Measurements from ENCODE around the gene RAD51.

Gene RAD51

GRCh38 chr15:40743921-40744814 lies 49.2 kb downstream of the RAD51 start:
- no peak overlapping the region for H3K4me3 ChIP-seq (ENCODE audit: low read depth, low read length)
- no peak for TF ChIP-seq CTCF (IDR thresholded peaks at IDR 0.05; ENCODE audit: insufficient read depth, low read length, missing control alignments)
- CTCF ChIA-PET: interaction anchor here (0.9 to 5.6 kb wide), 9 partner anchors 8 to 151 kb away, joined by 3 to 37 read pairs (median 5); partner anchors contain the start of genes RMDN3 and VPS18
- DNase-seq (ENCODE audit: low read depth, low spot score): no peak
- POLR2A ChIA-PET: no interaction called here

GRCh38 chr15:40744815-40745152 lies 49.8 kb downstream of the RAD51 start:
- no peak for TF ChIP-seq CTCF (IDR thresholded peaks at IDR 0.05; ENCODE audit: insufficient read depth, low read length, missing control alignments)
- no peak overlapping the region for H3K4me3 ChIP-seq (ENCODE audit: low read depth, low read length)
- no peak for DNase-seq (ENCODE audit: low read depth, low spot score)
- POLR2A ChIA-PET: interaction anchor here (0.6 kb wide), 1 partner anchor 160 kb away, joined by 4 read pairs; no protein-coding TSS in a partner anchor
- CTCF ChIA-PET: interaction anchor here (1.4 to 5.6 kb wide), 7 partner anchors 9 to 150 kb away, joined by 3 to 37 read pairs (median 5); partner anchors contain the start of genes RMDN3 and VPS18

DNA sequence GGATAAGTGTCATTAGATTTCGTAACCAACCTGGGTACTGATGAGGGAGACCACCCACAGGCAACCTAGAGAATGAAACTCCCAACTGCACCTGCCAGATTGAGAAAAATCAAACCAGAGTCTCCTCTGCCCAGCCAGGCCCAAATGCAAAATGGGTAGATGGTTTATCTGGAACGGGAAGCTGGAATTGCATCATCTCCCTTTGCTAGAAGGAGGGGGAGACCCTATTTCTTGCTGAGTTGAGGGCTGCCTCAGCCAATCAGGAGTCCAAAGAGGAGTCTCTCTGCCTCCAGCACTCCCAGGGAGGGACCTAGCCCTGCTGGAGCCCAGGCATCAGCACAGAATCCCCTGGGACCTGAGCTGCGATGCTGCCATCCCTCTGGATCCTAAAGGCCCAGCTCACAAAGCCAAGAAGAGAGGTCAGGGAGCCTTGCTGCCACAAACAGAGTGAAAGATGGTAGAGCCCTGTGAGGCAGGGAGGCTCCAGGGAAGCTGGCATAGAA lies 52.0 kb downstream of the RAD51 start:
- no peak overlapping the region for H3K4me3 ChIP-seq (ENCODE audit: low read depth, low read length)
- ChIA-PET POLR2A (no interaction called here), CTCF (interaction anchor here (0.6 to 5.6 kb wide), 18 partner anchors 9 to 148 kb away, joined by 3 to 37 read pairs (median 4); partner anchors contain the start of genes GCHFR and VPS18)
- no peak for DNase-seq (ENCODE audit: low read depth, low spot score)
- TF ChIP-seq CTCF (IDR thresholded peaks at IDR 0.05; ENCODE audit: insufficient read depth, low read length, missing control alignments): no peak

- ChIA-PET POLR2A (no interaction called here), CTCF (interaction anchor here (1.0 to 5.6 kb wide), 7 partner anchors 10 to 147 kb away, joined by 3 to 37 read pairs (median 4); partner anchors contain the start of genes GCHFR and VPS18)
- no peak overlapping the region for H3K4me3 ChIP-seq (ENCODE audit: low read depth, low read length)
- DNase-seq (ENCODE audit: low read depth, low spot score): no peak
- no peak for TF ChIP-seq CTCF (IDR thresholded peaks at IDR 0.05; ENCODE audit: insufficient read depth, low read length, missing control alignments)
Measured at GRCh38 chr15:40747685-40748631, 53.0 kb downstream of the RAD51 start.

- ChIA-PET CTCF (interaction anchor here (1.7 kb wide), 1 partner anchor 145 kb away, joined by 6 read pairs; the partner anchor contains the start of gene VPS18), POLR2A (no interaction called here)
- no peak overlapping the region for H3K4me3 ChIP-seq (ENCODE audit: low read depth, low read length)
- DNase-seq (ENCODE audit: low read depth, low spot score): no peak
- no peak for TF ChIP-seq CTCF (IDR thresholded peaks at IDR 0.05; ENCODE audit: insufficient read depth, low read length, missing control alignments)
Measured at GRCh38 chr15:40749151-40749630, 54.2 kb downstream of the RAD51 start.
